GM21367 (cell line): ENCODE data around the gene TJP2.
"Not testable (repeated sequence)": the region's sequence is repeated elsewhere in the genome, so short reads cannot be mapped to it uniquely, and the experiment has no call there.

Experiments used
- ATAC-seq: cut with Tn5 transposase; IDR thresholded peaks from one replicate; pipeline ENCODE4 v1.9.1; 2021; ENCODE audit not compliant: unreplicated experiment

The TJP2 gene

GRCh38 chr9:69157751-69158466, 16.2 kb upstream of the TJP2 start:
- no peak for ATAC-seq

- no peak for ATAC-seq
These were observed 15.6 kb upstream of the TJP2 start for GRCh38 chr9:69158471-69158870.

GRCh38 chr9:69164573-69164972, 9.5 kb upstream of the TJP2 start:
- ATAC-seq = not testable (repeated sequence)

- no peak for ATAC-seq
These were observed 8.5 kb upstream of the TJP2 start for GRCh38 chr9:69165581-69165980.

- peak; percentile 32 for ATAC-seq
These were observed 5.3 kb upstream of the TJP2 start for GRCh38 chr9:69168709-69169217.

DNA sequence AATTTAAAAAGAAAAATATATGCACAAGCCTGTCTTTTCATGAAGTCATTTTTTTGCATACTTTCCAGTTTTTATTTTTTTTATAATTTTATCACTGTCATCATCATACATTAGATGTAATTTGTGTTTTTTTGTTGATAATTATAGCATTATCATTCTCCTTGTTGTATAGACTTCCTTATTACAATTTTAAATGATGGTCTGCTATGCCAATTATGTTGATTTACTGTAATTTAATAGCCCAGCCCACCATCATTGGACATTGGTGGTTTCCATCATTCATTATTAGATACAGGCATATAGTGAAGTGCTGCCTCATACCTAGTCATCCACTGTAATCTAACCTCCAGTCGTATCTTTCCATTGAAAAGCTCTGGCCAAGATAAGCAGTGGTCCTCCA, 3.8 kb upstream of the TJP2 start:
- ATAC-seq = no peak

DNA sequence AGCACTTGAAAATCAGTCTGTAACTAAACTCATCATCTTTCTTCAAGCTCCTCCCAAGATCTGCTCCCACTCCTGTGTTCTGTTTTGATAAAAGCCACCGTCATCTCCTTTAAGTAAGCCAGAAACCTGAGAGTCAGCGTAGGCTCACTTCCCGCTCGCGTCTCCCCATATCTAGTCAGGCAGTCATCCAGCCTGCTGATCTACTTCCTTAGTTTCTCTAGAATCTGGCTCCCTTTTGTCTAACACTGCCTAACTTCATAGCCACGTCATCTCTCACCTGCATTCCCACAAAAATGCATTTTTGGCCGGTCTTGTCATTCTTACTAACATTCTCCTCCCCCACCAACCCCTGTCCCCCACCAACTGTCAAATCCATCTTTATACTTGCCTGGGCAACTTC, 3.0 kb upstream of the TJP2 start:
- ATAC-seq = no peak

- ATAC-seq = no peak
These were observed 2.6 kb upstream of the TJP2 start for GRCh38 chr9:69171517-69171916.

DNA sequence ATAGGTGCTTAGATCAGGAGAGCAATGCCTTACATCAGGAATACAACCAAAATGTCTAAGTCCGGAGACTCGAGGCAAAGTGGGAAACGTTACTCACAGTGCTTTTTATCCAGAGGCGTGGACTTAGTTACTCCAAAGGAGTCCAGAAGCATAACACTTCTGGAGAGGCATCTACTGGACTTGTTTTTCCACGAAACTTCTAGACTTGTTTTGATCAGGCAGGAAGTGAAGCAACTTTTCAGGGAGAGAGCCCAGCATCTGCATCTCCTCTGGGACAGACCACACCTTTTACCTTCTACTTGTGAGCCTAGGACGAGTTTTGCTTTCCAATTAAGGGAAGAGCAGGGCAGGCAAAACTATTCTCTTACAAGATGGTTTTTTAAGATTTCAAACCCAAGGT, 1.2 kb upstream of the TJP2 start:
- ATAC-seq = no peak

DNA sequence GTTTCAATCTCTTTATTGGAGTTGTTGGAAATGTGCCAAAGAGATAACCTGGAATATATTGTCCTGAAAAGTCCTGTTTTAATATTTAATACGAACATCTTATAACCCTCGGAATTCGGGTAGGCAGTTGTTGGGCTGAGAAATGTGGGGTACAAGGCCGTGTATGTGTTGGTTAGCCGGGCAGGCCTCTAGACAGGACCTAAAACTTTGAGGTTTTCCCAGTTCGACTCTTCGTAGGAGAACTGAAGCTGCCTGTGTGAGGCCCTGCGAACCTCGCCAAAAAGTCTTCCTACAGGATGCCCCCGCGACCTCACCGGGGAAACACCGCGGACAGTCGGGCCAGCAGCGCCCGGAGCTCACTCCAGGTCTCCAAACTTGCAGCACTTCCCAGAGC, 583 bp upstream of the TJP2 start:
- no peak for ATAC-seq

DNA sequence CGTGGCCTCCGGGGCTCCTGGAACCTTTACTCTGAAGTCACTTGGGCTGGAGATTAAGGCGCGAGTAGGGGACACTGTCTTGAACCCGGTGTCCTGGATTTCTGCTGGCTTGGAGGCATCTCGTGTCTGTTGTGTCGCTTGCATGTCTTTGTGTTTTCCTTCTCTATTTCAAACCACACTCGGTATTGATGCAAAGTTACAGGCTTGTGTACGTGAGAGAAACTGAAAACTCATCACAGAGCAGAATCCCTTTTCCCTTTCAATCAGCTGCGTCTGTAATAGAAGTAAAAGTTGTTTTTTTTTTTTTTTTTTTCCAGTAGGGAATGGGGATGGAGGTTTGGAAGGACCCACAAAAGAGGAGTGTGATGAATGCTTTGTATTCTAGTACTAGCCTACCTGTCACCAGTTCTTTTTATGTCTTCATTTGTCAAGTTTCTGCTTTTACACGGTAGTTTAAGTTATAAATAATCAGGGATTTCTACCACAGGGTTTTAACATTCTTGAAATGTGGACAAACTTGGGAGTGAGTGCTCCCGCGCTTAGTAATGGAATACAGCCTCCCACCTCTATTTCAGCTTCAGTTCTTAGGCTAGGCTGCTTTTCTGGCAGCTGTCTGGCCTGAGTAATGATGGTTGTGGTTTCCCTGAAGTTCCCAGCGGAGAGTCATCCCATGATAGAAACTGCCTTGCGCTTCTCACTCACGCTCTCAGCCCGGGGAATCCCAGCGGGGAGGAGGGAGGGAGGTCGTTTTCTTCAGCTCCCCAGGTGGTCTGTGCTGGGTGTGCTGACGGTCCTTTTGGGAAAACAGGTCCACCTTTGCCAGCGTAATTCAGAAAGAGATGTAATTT, 763 bp downstream of the TJP2 start:
- ATAC-seq = peak; percentile 41

DNA sequence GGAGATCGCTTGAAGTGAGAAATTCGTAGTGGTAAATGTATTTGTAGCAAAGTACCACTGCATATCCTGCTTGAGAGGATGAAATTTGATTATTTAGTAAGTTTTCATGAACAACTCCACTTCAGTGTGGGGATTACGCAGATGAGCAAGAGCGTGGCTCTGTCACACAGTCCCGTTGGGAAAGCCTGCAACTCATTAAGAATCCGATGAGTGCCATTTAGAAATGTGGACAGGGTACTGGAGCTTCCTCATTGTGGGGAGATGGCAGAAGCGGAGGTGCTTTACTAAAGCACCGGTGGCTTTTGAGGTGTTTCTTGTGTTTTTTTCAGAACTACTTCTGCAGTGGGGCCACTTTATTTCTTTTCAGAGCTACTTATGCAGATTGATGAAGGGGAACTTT, 1.4 kb downstream of the TJP2 start:
- peak; percentile 7 for ATAC-seq

DNA sequence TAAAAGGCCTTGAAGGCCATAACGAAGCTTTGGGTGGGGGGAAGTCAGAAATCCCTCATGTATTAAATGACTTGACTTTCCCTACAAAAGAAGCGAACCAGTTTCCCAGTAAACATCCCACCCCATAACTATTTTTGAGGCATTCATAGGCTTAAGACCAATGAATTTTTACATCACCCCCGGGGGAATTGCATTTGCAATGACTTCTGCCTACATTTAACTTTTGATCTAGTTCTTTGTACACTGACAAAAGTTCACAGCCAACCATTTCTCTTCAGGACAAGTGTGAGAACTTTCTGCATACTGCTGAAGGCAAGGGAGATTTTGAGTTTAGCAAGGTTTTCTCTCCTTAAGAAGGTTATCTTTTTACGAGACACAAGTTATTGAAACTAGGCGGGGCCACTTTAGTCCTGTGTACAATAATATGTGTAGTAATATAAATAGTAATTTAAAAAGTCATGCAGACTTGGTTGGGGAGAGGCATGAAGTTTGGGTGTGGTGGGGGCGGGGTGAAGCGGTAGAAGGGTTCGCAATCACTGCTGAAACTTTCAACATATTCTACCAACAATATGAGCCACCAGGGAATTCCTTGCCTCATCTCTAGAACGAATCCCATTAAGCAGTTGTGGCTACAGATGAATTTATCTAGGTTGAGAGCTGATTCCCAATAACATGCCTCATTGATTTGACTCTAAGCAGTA, 2.5 kb downstream of the TJP2 start:
- ATAC-seq = no peak

GRCh38 chr9:69178583-69179011, 4.5 kb downstream of the TJP2 start:
- no peak for ATAC-seq

- ATAC-seq = no peak
These were observed 5.0 kb downstream of the TJP2 start for GRCh38 chr9:69179037-69179436.

DNA sequence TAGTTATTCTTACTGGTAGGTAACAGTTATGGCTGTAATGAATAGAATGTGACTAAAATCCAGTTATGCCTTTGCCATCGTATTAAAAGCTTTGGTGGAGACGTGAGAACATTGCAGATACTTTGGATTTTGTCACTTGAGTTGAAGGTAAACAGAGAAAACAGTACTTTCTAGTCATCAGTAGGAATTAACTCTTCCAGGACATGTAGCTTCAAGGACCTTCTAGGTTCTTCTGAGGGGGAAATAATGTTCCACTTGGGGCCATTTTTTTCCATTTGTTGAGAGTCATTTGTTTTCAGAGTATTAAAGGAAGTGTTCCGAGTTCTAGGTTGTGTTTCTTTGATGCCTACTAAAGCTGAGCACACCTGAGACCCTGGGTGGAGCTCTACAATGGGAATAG, 6.1 kb downstream of the TJP2 start:
- ATAC-seq = no peak

- ATAC-seq = no peak
These were observed 6.6 kb downstream of the TJP2 start for GRCh38 chr9:69180670-69181069.

- ATAC-seq = no peak
These were observed 7.9 kb downstream of the TJP2 start for GRCh38 chr9:69181908-69182353.

- ATAC-seq = no peak
These were observed 10.2 kb downstream of the TJP2 start for GRCh38 chr9:69184266-69184665.

DNA sequence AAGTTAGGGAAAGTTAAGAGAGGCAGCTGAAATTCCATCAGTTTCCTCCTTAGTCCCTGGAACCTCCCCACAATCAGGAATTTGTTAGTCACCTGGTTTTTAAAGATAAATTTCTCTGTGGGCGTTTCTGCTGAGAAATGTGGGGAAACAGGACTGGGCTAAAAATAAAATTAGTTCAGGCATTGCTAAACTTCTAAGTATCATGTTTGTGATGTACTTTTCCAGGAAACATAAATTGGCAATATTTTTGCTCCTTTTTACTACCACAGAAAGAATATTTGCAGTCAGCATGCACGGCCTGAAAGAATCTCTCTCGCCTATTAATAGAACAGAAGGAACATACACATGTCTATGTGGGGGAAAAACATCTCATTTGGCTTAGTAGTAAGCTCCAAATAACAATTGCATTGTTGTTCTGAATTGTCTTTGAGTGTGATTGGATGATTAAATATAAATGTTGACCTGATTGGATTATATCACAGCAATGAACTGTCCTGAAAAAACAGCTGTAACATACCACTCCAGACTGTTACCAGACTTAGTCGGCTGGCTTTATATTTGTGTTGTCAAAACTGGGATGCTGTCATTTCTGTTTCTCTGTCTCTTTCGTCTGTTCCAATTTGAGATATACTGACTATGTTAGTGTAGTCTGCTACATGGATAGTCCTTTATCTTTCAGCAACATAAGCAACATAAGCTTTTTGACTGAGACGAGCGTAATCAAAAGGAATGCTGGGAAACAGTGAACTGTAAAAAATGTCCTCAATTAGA, 12.9 kb downstream of the TJP2 start:
- ATAC-seq = no peak

GRCh38 chr9:69188975-69189374, 14.9 kb downstream of the TJP2 start:
- ATAC-seq = no peak
